H1 (cell line): ENCODE data around the gene COL8A1. TPM values are rescaled to one million over a fixed set of nuclear protein-coding genes. Genes with fewer than 3 reads are reported as not detected.

ENCODE experiments used
- CTCF ChIA-PET: fragments of 300-600 bp; sonication (Branson Sonifier 250); formaldehyde crosslinking; loops from one replicate; lab custom pipeline; 2021; ENCODE audit not compliant: partially characterized antibody; lab: Charles Lee
- POLR2A ChIA-PET: fragments of 300-600 bp; sonication (Branson Sonifier 250); formaldehyde crosslinking; loops from one replicate; lab custom pipeline; 2021; ENCODE audit warnings: inconsistent platforms; ENCODE audit not compliant: partially characterized antibody; lab: Charles Lee
- DNase-seq, 2 experiments: peaks; one replicate each; pipeline versions ENCODE4 v3.0.0 to v3.0.0-alpha.2; 2010 to 2022; ENCODE audit warnings: low spot score in 2 of 2, low read depth in 1 of 2, mixed read lengths in 1 of 2
- FAIRE-seq: peaks from 2 replicates; lab custom pipeline; 2011; peaks lifted over from hg19 to GRCh38; lab: Jason Lieb, UNC
- H2AFZ ChIP-seq: 2 replicates; pipeline ENCODE4 v1.8.1; 2012; ENCODE audit warnings: low read length, inconsistent platforms
- H2AK5ac ChIP-seq: 2 replicates; pipeline ENCODE4 v1.6.1; 2013; ENCODE audit warnings: low read depth, low read length
- H2BK120ac ChIP-seq: replicated peaks from 2 replicates; pipeline ENCODE3; 2013; ENCODE audit warnings: low read depth, low read length, inconsistent platforms
- H2BK12ac ChIP-seq: 2 replicates; pipeline ENCODE4 v1.6.1; 2013; ENCODE audit warnings: low read depth, low read length
- H2BK15ac ChIP-seq: 2 replicates; pipeline ENCODE4 v1.6.1; 2013; ENCODE audit warnings: low read length
- H2BK20ac ChIP-seq: 2 replicates; pipeline ENCODE4 v1.6.1; 2013; ENCODE audit warnings: low read length
- H2BK5ac ChIP-seq: 2 replicates; pipeline ENCODE4 v1.6.1; 2013; ENCODE audit warnings: low read depth, low read length
- H3K14ac ChIP-seq: 2 replicates; pipeline ENCODE4 v1.6.1; 2013; ENCODE audit warnings: inconsistent platforms; ENCODE audit not compliant: insufficient read length
- H3K18ac ChIP-seq: 2 replicates; pipeline ENCODE4 v1.6.1; 2013; ENCODE audit warnings: low read length; ENCODE audit errors: extremely low read depth
- H3K23ac ChIP-seq: 2 replicates; pipeline ENCODE4 v1.6.1; 2013; ENCODE audit warnings: inconsistent platforms; ENCODE audit not compliant: insufficient read length
- H3K23me2 ChIP-seq: 2 replicates; pipeline ENCODE4 v1.6.1; 2013; ENCODE audit warnings: low read depth, low read length
- H3K27ac ChIP-seq: 2 replicates; pipeline ENCODE4 v1.6.1; 2011; ENCODE audit warnings: low read depth, low read length, inconsistent platforms
- H3K27me3 ChIP-seq, 4 experiments: replicated peaks in 1 of 4; 1 replicate in 1 of 4; 2 replicates in 3 of 4; pipeline versions ENCODE4 v1.6.1 to v1.8.1; 2011 to 2013; ENCODE audit warnings: low read length in 3 of 4, mild to moderate bottlenecking in 3 of 4, inconsistent platforms in 2 of 4, mixed read lengths in 2 of 4, moderate library complexity in 1 of 4; ENCODE audit not compliant: control insufficient read depth in 3 of 4, insufficient read depth in 3 of 4; ENCODE audit errors: extremely low read depth in 1 of 4
- H3K36me3 ChIP-seq, 4 experiments: 2 replicates each; pipeline versions ENCODE4 v1.6.1 to v1.8.1; 2011 to 2013; ENCODE audit warnings: mild to moderate bottlenecking in 4 of 4, low read length in 3 of 4, moderate library complexity in 2 of 4, control low read depth in 1 of 4, inconsistent platforms in 1 of 4; ENCODE audit not compliant: insufficient read depth in 4 of 4, control insufficient read depth in 2 of 4
- H3K4ac ChIP-seq: replicated peaks from 2 replicates; pipeline ENCODE3; 2013; ENCODE audit warnings: low read length, low read depth, mixed read lengths, inconsistent platforms; ENCODE audit not compliant: insufficient read length
- H3K4me1 ChIP-seq, 4 experiments: replicated peaks in 1 of 4; 1 replicate in 1 of 4; 2 replicates in 3 of 4; pipeline versions ENCODE4 v1.6.1 to v1.8.1; 2011 to 2013; ENCODE audit warnings: low read length in 3 of 4, inconsistent platforms in 2 of 4, mixed read lengths in 1 of 4; ENCODE audit not compliant: insufficient read depth in 4 of 4, control insufficient read depth in 3 of 4
- H3K4me2 ChIP-seq, 2 experiments: 2 replicates each; pipeline versions ENCODE4 v1.6.1 to v1.8.1; 2011 to 2013; ENCODE audit warnings: low read depth in 2 of 2, low read length in 2 of 2, control low read depth in 1 of 2, inconsistent platforms in 1 of 2, mild to moderate bottlenecking in 1 of 2; ENCODE audit not compliant: insufficient read depth in 1 of 2
- H3K4me3 ChIP-seq, 4 experiments: fragments of 200-600, 300-600 bp in 1 of 4; sonication (generic), shearing (Covaris generic), sonication (Bioruptor Twin) in 1 of 4; 2 replicates each; pipeline versions ENCODE4 v1.5.1 to v1.8.1; 2011 to 2016; ENCODE audit warnings: low read length in 4 of 4, low read depth in 3 of 4, control low read depth in 2 of 4, inconsistent platforms in 2 of 4, mild to moderate bottlenecking in 2 of 4, mixed read lengths in 1 of 4, moderate library complexity in 1 of 4; ENCODE audit not compliant: insufficient read depth in 2 of 4; ENCODE audit errors: extremely low read depth in 1 of 4
- H3K56ac ChIP-seq: replicated peaks from 2 replicates; pipeline ENCODE3; 2013; ENCODE audit warnings: low read depth, mild to moderate bottlenecking, mixed read lengths, low read length, inconsistent platforms; ENCODE audit not compliant: insufficient read length
- H3K79me1 ChIP-seq: 2 replicates; pipeline ENCODE4 v1.6.1; 2013; ENCODE audit warnings: low read depth, low read length, control low read depth
- H3K79me2 ChIP-seq, 2 experiments: 2 replicates each; pipeline versions ENCODE4 v1.6.1 to v1.8.1; 2012 to 2013; ENCODE audit warnings: low read length in 2 of 2, mild to moderate bottlenecking in 2 of 2, inconsistent platforms in 1 of 2; ENCODE audit not compliant: insufficient read depth in 2 of 2, control insufficient read depth in 1 of 2
- H3K9ac ChIP-seq, 4 experiments: replicated peaks in 1 of 4; 1 replicate in 1 of 4; 2 replicates in 3 of 4; pipeline versions ENCODE4 v1.6.1 to v1.8.1; 2011 to 2013; ENCODE audit warnings: low read depth in 3 of 4, low read length in 3 of 4, control low read depth in 2 of 4, mild to moderate bottlenecking in 2 of 4, moderate library complexity in 2 of 4, inconsistent platforms in 1 of 4; ENCODE audit errors: extremely low read depth in 1 of 4
- H3K9me3 ChIP-seq, 2 experiments: 2 replicates each; pipeline versions ENCODE4 v1.6.1 to v1.8.1; 2012 to 2013; ENCODE audit warnings: mild to moderate bottlenecking in 2 of 2, moderate library complexity in 2 of 2, control low read depth in 1 of 2, inconsistent platforms in 1 of 2, low read depth in 1 of 2, low read length in 1 of 2, mixed read lengths in 1 of 2; ENCODE audit not compliant: insufficient read depth in 2 of 2
- H4K20me1 ChIP-seq, 2 experiments: replicated peaks in 1 of 2; 2 replicates each; pipeline versions ENCODE3 to v1.8.1; 2011 to 2013; ENCODE audit warnings: inconsistent platforms in 2 of 2, low read length in 2 of 2, mild to moderate bottlenecking in 1 of 2; ENCODE audit not compliant: insufficient read depth in 2 of 2, control insufficient read depth in 1 of 2
- H4K5ac ChIP-seq: 2 replicates; pipeline ENCODE4 v1.6.1; 2013; ENCODE audit warnings: low read length, low read depth, mixed read lengths, inconsistent platforms; ENCODE audit not compliant: insufficient read length
- H4K8ac ChIP-seq: 2 replicates; pipeline ENCODE4 v1.8.0; 2013; ENCODE audit warnings: mild to moderate bottlenecking, moderate library complexity, low read length, inconsistent platforms; ENCODE audit not compliant: insufficient read depth; ENCODE audit errors: extremely low read depth
- H4K91ac ChIP-seq: replicated peaks from 2 replicates; pipeline ENCODE3; 2013; ENCODE audit warnings: low read length, mixed read lengths, inconsistent platforms; ENCODE audit not compliant: insufficient read length
- ASH2L ChIP-seq: fragments of 200-600, 300-600 bp; sonication (generic); IDR thresholded peaks from one replicate; pipeline ENCODE4 v1.7.1; 2017; ENCODE audit warnings: low read length
- CTBP2 ChIP-seq: IDR thresholded peaks from 2 replicates; pipeline ENCODE4 v1.7.0; 2011; ENCODE audit warnings: borderline replicate concordance, mild to moderate bottlenecking, moderate library complexity, mixed read lengths, low read length; ENCODE audit not compliant: insufficient read depth, insufficient read length
- NRF1 ChIP-seq: IDR thresholded peaks from 2 replicates; pipeline ENCODE4 v1.6.1; 2011; ENCODE audit warnings: mild to moderate bottlenecking, low read depth, low read length, improper control_type of control experiment
- PHF8 ChIP-seq: fragments of 200-600 bp; sonication (generic); conservative IDR thresholded peaks from 2 replicates; pipeline ENCODE4 v1.7.1; 2012; ENCODE audit warnings: low read depth, mild to moderate bottlenecking, inconsistent platforms, low read length, moderate library complexity
- SIX5 ChIP-seq: IDR thresholded peaks from 2 replicates; pipeline ENCODE4 v1.6.1; 2011; ENCODE audit warnings: mild to moderate bottlenecking, low read depth, low read length
- SUZ12 ChIP-seq: fragments of 200-600 bp; sonication (generic); IDR thresholded peaks from 2 replicates; pipeline ENCODE4 v1.6.1; 2012; ENCODE audit warnings: mild to moderate bottlenecking, inconsistent platforms, low read length, moderate library complexity, mixed read lengths
- TAF7 ChIP-seq: optimal IDR thresholded peaks from 2 replicates; pipeline ENCODE3; 2011; ENCODE audit warnings: low read depth, mild to moderate bottlenecking, inconsistent platforms, low read length, moderate library complexity, borderline replicate concordance
- TBP ChIP-seq: IDR thresholded peaks from 2 replicates; pipeline ENCODE4 v1.6.1; 2011; ENCODE audit warnings: low read depth, low read length, improper control_type of control experiment
- WGBS, 2 experiments: shearing (Covaris generic) in 1 of 2; methylation state at CpG; one replicate each; pipeline versions ENCODE4 v1.1.6 to v1.1.7; 2013 to 2015; ENCODE audit warnings: low lambda C conversion rate in 2 of 2, mixed read lengths in 2 of 2, inconsistent platforms in 1 of 2, low coverage in 1 of 2, missing lambda C conversion rate in 1 of 2; ENCODE audit not compliant: insufficient replicate concordance in 2 of 2, insufficient coverage in 1 of 2, insufficient read length in 1 of 2; ENCODE audit errors: extremely low coverage in 1 of 2, missing lambda C conversion rate in 1 of 2; 5-methylcytosine and 5-hydroxymethylcytosine counted together
- polyA plus RNA-seq, 7 experiments: library from polyadenylated mRNA; depleted of rRNA in 3 of 7; stranded (reverse) in 5 of 7; unstranded in 2 of 7; fragments of >200 nt in 5 of 7; fragments of 200-250 nt in 2 of 7; gene quantifications; 1 replicate in 5 of 7; 2 replicates in 1 of 7; 4 replicates in 1 of 7; pipeline versions ENCODE4 v1.2.1 to v1.2.3, GENCODE V29; 2011 to 2013; ENCODE audit warnings: missing spikeins in 2 of 7, mixed read lengths in 2 of 7
- total RNA-seq: library from RNA; stranded (reverse); fragmentation: NEBNext Ultra II Directional; extraction: Animal tissue kit (Norgen Biotek cat#: 25700); gene quantifications from 2 replicates; pipeline ENCODE4 v1.2.1, GENCODE V29; 2021
- TF ChIP-seq, protein P1 (sequence below): IDR thresholded peaks from 2 replicates; pipeline ENCODE4 v1.6.1; 2011; ENCODE audit warnings: low read length, improper control_type of control experiment

Gene COL8A1
- total and polyA plus RNA-seq, 2 of the 8 experiments (the other 6 are each of a cell fraction or from before 2014, with no cell fraction given): 0.21 to 1.2 TPM

- Histone ChIP-seq H3K9me3 (no peaks in the 10 kb centered on the region), H3K14ac (no peak overlapping the region), H2AFZ (no peak overlapping the region), H4K20me1 (no peaks in the 10 kb centered on the region), H3K79me1 (no peaks in the 10 kb centered on the region), H3K23me2 (no peaks in the 10 kb centered on the region; the same call in 1 of the 2 replicates), H2AK5ac (no peak overlapping the region), H3K18ac (no peak overlapping the region), H2BK20ac (no peak overlapping the region), H3K27me3 (no peaks in the 10 kb centered on the region), H3K4me2 (no peak overlapping the region), H4K5ac (no peak overlapping the region), H3K56ac (no peak overlapping the region), H3K4me1 (no peaks in the 10 kb centered on the region; a peak in 1 of 7 replicates), H3K4me3 (no peak overlapping the region), H3K36me3 (no peaks in the 10 kb centered on the region), H3K4ac (no peak overlapping the region), H4K8ac (no peak overlapping the region), H4K91ac (no peak overlapping the region), H2BK15ac (no peak overlapping the region), H3K23ac (no peak overlapping the region), H2BK5ac (no peak overlapping the region), H2BK12ac (no peak overlapping the region), H3K9ac (no peak overlapping the region), H3K27ac (no peak overlapping the region), H3K79me2 (no peaks in the 10 kb centered on the region), H2BK120ac (no peak overlapping the region)
- ChIA-PET POLR2A (no interaction called here), CTCF (interaction anchor here (1.2 to 5.3 kb wide), 13 partner anchors 9 to 931 kb away, joined by 3 to 40 read pairs (median 5); no protein-coding TSS in a partner anchor)
- TF ChIP-seq PHF8 (no peak), CTBP2 (no peak), TAF7 (no peak), SIX5 (no peak), NRF1 (no peak), TBP (no peak), SUZ12 (no peak), ASH2L (no peak)
- TF ChIP-seq, protein P1, sequence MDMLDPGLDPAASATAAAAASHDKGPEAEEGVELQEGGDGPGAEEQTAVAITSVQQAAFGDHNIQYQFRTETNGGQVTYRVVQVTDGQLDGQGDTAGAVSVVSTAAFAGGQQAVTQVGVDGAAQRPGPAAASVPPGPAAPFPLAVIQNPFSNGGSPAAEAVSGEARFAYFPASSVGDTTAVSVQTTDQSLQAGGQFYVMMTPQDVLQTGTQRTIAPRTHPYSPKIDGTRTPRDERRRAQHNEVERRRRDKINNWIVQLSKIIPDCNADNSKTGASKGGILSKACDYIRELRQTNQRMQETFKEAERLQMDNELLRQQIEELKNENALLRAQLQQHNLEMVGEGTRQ: no peak
- DNase-seq: no peak
- WGBS, 2 experiments: 82% methylated on average over 4 of the region's 4 CpGs; no CpG with 5 or more reads in 1 of the 2 experiments
- FAIRE-seq: no peak
These were observed 113.3 kb downstream of the COL8A1 start for GRCh38 chr3:99751649-99752048.
